ENCODE data around the gene RRP15. TPM values are rescaled to one million over a fixed set of nuclear protein-coding genes. Genes with fewer than 3 reads are reported as not detected.

The RRP15 gene
- total RNA-seq, 2 donors from 2014 or later, result 4.1 TPM

DNA sequence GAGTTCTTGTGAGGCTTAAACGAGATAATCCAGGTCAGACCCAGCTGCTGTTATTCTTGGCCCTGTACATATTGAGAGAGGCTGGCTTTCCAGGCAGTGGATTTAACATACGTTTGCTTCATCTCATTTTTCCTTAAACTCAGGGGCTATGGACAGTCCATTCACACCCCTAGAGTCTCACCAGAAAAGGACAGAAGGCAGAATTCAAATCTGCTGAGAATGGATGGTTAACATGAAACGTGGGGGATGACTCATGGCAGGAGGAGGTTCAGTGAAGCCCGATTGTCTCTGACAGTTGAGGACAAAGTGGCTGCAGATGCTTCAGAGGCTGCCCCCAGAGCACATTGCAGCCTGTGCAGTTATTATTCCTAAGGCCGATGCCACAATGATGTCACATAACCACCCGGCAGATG, 99.5 kb downstream of the RRP15 start:
- H3K9me3 ChIP-seq, result no peaks in the 10 kb centered on the region
- no peaks in the 10 kb centered on the region for H3K4me1 ChIP-seq (replicated peaks)
- no peaks in the 10 kb centered on the region for H3K36me3 ChIP-seq
- no peak for DNase-seq (ENCODE audit: low spot score)
- H3K27me3 ChIP-seq (replicated peaks; ENCODE audit: insufficient read depth), result no peaks in the 10 kb centered on the region
- 65% methylated on average over 5 of the region's 6 CpGs for WGBS
- H3K4me3 ChIP-seq, result no peak overlapping the region
- no peak for TF ChIP-seq CTCF (IDR thresholded peaks at IDR 0.05)
- TF ChIP-seq POLR2AphosphoS5 (IDR thresholded peaks at IDR 0.05), result no peak
- TF ChIP-seq POLR2A (IDR thresholded peaks at IDR 0.05), result no peak
- intact Hi-C loops (cut with DNase I), result no loop called here
- H3K27ac ChIP-seq, result no peak overlapping the region

Small RNA genes lying within 50 kb of the gene (small RNA-seq; reads per million reads assigned to genes)
- 0 reads per million in 2 donors for gene AC096638.1

Other genes with a start within 250 kb of the RRP15 start
- 1 to 10 TPM; 7.8 to 9.6 TPM for gene TGFB2, start 60.0 kb downstream of the RRP15 start, total RNA-seq

Measured in prostate gland (tissue), 2 donors.